Measurements from ENCODE around the gene PTPRD. TPM values are rescaled to one million over a fixed set of nuclear protein-coding genes. Genes with fewer than 3 reads are reported as not detected.

The PTPRD gene
- total RNA-seq, 4 donors from 2014 or later, result 19.6 to 78.9 (median 45.6) TPM

DNA sequence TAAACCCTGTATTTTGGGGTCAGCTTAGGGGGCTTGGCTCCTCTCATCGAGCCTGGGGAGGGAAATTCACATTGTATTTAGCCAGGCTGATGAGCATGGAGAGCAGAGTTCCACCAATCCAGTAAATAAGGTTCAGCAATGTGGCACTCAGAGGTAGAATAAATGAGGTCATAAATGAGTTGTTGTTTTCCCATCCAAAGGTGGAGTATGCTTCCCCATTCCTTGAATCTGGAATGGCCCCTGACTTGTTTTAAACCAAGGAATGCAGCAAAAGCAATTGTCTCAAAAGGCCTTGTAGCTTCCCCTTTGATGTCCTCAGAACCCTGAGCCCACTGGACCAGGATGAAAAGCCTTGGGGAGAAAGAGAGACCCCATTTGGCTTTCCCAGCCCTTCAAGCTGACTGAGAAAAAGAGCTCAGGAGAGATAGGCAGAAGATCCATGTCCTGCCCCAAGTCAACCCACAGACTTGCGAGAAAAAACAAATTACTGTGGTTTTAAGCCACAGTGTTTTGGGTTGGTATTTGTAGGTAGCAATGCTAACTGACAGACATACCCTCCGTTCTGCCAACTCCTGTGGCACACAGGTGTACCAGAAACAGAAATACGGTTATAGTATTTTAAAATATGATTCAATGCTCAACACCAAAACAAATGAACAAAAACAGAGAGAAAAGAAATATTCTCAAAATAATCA, 2247.2 kb downstream of the PTPRD start:
- WGBS, 2 donors, result 90 to 93% methylated on average over 4 of the region's 4 CpGs
- intact Hi-C loops (cut with DNase I), result no loop called here
- no peak for TF ChIP-seq POLR2A (IDR thresholded peaks at IDR 0.05)
- TF ChIP-seq, protein P1, sequence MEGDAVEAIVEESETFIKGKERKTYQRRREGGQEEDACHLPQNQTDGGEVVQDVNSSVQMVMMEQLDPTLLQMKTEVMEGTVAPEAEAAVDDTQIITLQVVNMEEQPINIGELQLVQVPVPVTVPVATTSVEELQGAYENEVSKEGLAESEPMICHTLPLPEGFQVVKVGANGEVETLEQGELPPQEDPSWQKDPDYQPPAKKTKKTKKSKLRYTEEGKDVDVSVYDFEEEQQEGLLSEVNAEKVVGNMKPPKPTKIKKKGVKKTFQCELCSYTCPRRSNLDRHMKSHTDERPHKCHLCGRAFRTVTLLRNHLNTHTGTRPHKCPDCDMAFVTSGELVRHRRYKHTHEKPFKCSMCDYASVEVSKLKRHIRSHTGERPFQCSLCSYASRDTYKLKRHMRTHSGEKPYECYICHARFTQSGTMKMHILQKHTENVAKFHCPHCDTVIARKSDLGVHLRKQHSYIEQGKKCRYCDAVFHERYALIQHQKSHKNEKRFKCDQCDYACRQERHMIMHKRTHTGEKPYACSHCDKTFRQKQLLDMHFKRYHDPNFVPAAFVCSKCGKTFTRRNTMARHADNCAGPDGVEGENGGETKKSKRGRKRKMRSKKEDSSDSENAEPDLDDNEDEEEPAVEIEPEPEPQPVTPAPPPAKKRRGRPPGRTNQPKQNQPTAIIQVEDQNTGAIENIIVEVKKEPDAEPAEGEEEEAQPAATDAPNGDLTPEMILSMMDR (IDR thresholded peaks at IDR 0.05), result no peak
- no peak overlapping the region for H3K4me3 ChIP-seq (replicated peaks in 1 of 3)
- no peak overlapping the region for H3K27ac ChIP-seq
- no peaks in the 10 kb centered on the region for H3K9me3 ChIP-seq
- no peak for DNase-seq
- H3K4me1 ChIP-seq, result no peaks in the 10 kb centered on the region
- H3K27me3 ChIP-seq, result no peaks in the 10 kb centered on the region
- no peaks in the 10 kb centered on the region for H3K36me3 ChIP-seq

DNA sequence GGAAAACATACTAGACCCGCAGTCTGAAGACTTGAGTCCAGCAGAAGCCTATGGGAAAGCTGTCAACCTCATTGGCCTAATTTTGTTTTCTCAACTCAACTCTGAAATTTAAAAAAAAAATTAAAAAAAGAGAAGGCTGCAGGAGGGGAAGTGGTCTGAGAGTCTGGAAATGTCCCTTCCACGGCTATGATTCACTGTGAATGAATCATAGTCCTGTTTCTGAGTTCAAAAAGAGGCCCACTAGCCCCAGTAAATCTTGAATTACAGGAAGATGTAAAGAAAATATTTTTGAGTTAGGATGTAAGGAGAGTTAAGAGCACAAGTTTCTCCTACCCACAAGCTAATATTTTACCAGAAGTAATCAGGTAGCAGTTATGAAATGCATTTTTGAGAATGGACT, 2247.8 kb downstream of the PTPRD start:
- Histone ChIP-seq H3K4me1 (no peaks in the 10 kb centered on the region), H3K27ac (no peak overlapping the region), H3K9me3 (no peaks in the 10 kb centered on the region), H3K36me3 (no peaks in the 10 kb centered on the region), H3K4me3 (replicated peaks in 1 of 3) (no peak overlapping the region), H3K27me3 (no peaks in the 10 kb centered on the region)
- intact Hi-C loops (cut with DNase I), result no loop called here
- WGBS, 2 donors, result 31 to 76% methylated on average over 2 of the region's 2 CpGs
- no peak for DNase-seq
- TF ChIP-seq, protein P1 (IDR thresholded peaks at IDR 0.05), result no peak
- no peak for TF ChIP-seq POLR2A (IDR thresholded peaks at IDR 0.05)

DNA sequence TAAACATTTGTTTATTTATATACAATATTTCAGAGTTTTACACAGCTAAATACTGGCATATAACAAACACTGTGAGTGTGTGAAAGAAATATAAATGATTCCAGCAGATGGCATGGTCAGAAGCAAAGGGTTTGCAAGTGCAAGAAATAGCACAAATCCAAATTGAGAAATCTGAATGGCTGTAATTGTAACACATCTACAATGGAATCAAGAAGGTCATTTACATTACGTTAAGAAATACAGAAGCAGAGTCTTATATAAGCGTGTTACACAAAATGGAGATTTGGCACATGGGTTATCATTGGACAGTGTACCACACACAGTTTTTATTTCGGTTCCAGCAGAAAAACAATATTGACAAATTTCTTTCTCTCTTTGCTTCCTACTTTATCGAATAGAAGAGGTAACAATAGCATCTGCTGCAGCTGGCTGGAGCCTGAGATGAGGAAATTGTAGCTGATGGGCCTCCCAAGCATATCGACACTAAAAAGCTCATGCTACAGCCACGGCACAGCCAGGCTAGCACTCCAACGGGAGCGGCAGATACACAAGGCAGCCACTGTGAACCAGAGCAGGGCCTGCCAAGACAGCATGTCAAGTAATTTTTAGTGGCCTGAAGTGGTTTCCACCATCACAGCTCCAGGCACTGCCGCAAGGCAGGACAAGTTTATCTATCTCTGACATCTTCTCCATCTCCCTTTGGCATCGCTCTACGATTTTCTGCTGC, 2248.6 kb downstream of the PTPRD start:
- no peaks in the 10 kb centered on the region for H3K9me3 ChIP-seq
- TF ChIP-seq POLR2A (IDR thresholded peaks at IDR 0.05), result no peak
- TF ChIP-seq, protein P1 (IDR thresholded peaks at IDR 0.05), result no peak
- DNase-seq, result no peak
- H3K4me3 ChIP-seq (replicated peaks in 1 of 3), result no peak overlapping the region
- intact Hi-C loops (cut with DNase I), result no loop called here
- WGBS, 2 donors, result 90 to 94% methylated on average over 11 of the region's 11 CpGs
- no peaks in the 10 kb centered on the region for H3K27me3 ChIP-seq
- no peaks in the 10 kb centered on the region for H3K4me1 ChIP-seq
- no peak overlapping the region for H3K27ac ChIP-seq
- H3K36me3 ChIP-seq, result no peaks in the 10 kb centered on the region

DNA sequence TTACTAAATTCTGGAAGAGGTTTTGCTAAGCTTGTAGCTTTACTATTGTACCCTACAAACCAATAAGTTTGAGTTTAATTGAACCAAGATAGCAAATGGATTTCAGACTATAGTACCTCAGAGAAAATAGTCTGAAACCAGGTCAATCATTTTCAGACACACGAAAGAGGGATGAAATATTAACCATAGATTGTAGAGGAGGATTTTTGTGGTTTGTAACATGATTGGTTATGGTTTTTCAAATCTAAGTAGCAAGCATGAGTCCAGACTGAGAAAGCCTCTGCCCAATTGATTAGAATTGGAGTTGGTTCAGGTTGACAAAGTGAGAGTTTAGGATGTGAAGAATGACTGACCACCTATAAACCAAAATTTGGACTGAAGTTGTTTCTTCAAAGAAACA, 2250.6 kb downstream of the PTPRD start:
- no peak overlapping the region for H3K4me3 ChIP-seq (replicated peaks in 1 of 3)
- TF ChIP-seq, protein P1 (IDR thresholded peaks at IDR 0.05), result no peak
- TF ChIP-seq POLR2A (IDR thresholded peaks at IDR 0.05), result no peak
- H3K27ac ChIP-seq, result no peak overlapping the region
- no peaks in the 10 kb centered on the region for H3K27me3 ChIP-seq
- H3K9me3 ChIP-seq, result no peaks in the 10 kb centered on the region
- WGBS, 2 donors, result 77 to 91% methylated on average over 1 of the region's 1 CpG
- H3K4me1 ChIP-seq, result no peaks in the 10 kb centered on the region
- H3K36me3 ChIP-seq, result no peaks in the 10 kb centered on the region
- no peak for DNase-seq
- intact Hi-C loops (cut with DNase I), result no loop called here

DNA sequence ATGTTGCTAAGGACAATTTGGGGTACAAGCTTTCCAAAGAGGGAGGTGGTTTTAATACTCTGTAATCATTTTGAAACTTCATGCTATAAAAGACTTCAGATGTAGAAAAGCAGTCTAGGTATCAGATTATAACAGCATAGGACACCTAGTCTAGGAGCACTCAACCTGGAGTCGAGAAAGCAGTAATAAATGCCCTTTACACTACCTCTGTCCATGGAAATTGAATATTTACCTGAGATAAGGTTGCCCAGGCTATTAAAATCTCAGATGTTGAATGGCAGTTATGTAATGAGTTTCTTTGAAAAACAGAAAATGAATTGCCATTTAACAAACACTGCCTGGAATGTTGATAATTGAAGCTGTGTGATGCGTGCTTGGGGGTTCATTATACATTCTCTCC, 2251.4 kb downstream of the PTPRD start:
- Histone ChIP-seq H3K27me3 (no peaks in the 10 kb centered on the region), H3K4me3 (replicated peaks in 1 of 3) (no peak overlapping the region), H3K9me3 (no peaks in the 10 kb centered on the region), H3K4me1 (no peaks in the 10 kb centered on the region), H3K27ac (no peak overlapping the region), H3K36me3 (no peaks in the 10 kb centered on the region)
- intact Hi-C loops (cut with DNase I), result no loop called here
- no peak for DNase-seq
- 65 to 86% methylated on average over 2 of the region's 2 CpGs for WGBS, 2 donors
- TF ChIP-seq, protein P1 (IDR thresholded peaks at IDR 0.05), result no peak

Measured in thyroid gland (tissue), 4 donors.